ENCODE measurements around the gene KIZ.

Gene KIZ

DNA sequence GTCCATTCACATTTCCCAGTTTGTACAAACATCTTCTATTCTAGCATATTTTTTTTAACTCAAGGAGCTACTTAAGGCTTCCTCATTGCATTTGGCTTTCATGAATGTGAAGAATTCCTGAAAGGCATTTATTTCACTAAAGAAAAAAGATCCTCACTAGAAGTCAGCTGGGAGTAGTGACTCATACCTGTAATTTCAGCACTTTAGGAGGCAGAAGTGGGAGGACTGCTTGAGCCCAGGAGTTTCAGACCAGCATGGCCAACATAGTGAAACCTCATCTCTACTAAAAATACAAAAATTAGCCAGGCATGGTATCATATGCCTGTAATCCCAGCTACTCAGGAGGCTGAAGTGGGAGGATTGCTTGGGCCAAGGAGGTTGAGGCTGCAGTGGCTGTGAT lies 146.4 kb downstream of the KIZ start:
- DNase-seq = no peak

DNA sequence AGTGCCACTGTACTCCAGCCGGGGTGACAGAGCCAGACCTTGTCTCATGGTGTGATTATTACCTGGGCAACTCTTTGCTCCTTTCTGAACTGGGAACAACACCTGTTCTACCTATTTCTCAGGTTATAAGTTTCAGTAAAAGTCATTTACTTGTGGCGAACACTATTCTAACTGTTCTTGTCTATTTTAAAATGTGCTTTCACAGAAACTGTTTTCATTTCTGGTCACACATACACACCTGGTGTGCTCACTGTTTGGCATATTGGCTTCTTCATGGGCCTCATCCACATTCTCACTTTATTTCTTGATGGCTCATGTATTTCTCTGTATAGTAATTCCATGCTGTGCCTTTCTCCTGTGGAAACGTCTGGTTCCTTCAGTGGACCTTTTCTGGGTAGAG lies 146.8 kb downstream of the KIZ start:
- DNase-seq = no peak

DNA sequence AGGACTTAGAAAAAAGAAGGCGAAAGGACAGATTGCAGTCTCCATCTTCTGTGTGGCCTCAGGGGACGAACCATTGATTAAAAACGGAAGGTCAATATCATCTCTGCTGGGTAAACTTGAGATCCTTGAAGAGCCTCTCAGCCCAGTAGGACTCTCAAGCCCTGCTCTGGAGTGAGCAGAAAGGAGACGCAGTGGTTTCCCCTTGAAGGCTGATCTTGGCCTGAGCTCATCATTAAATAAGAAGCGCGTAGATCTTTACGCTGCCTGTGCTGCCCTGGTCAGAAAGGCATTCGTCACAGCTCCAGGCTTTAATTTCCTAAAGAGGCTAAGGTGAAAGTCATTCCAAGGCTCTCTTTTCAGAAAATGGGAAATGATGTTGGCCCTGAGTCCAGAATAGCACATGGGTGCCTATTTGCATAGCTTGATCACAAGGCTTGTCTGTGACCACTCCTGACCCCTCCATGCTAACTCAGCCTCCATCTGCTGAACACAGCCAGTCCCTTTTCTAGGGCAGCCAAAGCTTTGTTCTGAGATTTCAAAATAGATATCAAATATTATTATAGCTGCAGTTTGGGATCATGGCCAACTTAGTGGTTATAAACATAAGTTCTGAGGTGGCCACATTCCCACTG lies 148.0 kb downstream of the KIZ start:
- no peak for DNase-seq

DNA sequence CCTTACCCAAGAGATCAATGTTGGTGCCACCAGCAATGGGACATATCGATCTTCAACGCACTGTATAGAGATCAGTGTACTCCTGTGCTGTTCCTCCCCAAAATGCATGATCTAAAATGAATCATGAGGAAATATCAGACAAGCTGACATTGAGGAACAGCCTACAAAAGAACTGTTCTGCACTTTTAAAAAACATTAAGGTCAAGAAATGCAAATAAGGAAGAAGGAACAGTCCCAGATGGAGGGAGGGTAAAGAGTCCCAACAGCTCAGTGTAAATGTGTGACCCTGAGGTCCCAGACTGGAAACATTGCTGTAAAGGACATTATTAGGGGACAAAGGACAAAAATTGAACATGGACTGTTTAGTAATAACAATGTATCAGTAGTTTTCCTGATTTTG lies 152.9 kb downstream of the KIZ start:
- no peak for DNase-seq

DNA sequence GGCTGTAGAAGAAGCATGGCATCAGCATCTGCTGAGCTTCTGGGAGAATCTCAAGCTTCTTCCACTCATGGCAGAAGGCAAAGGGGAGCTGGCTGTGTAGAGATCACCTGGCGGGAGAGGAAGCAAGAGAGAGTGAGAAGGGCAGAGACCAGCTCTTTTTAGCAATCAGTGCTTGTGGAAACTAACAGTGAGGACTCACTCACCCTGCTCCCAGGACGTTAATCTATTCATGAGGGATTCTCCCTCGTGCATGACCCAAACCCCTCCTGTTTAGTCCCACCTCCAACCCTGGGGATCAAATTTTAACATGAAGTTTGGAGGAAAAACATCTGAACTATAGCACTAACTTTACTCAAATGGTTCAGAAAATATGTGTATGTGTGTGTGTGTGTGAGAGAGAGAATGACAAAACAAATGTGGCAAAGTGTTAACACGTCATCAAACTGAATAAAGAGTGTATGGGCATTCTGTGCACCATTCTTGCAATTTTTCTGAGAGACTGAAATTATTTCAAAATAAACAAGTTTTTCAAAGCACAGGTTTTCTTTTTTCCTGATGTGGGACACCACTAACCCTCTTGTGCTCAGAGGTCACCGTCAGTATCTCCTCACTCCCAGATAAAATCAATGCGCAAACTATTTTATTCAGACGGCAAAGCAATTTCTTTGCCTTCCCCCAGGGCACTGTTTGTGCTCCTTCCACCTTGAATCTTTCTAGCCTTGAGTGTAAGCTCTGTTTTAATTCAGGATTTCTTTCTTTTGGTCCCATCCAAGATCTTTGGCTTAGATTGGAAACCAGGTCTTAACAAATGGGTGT lies 154.0 kb downstream of the KIZ start:
- no peak for DNase-seq

DNA sequence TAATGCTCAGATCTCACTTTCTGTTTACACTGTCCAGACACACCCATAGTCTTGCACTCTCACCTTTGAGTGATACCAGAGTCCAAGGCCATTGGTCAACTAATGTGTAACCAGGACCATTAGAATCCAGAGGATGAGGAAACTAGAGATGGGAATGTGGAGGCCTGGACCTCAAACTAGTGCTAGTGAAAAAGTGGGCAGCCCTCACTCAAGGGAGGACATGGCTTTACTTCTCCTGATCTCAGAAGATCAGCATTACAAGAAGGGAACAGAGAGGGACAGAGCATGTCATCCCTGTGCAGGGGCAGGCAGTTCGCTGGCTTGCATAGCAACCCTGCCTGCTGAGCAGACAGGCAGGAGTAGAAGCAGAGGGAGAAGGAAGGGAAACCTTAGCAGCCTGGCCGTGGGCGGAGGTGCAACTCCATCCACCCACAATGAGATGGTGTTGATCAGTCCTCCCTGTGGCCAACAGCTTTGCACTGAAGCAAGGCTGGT lies 154.7 kb downstream of the KIZ start:
- no peak for DNase-seq

DNA sequence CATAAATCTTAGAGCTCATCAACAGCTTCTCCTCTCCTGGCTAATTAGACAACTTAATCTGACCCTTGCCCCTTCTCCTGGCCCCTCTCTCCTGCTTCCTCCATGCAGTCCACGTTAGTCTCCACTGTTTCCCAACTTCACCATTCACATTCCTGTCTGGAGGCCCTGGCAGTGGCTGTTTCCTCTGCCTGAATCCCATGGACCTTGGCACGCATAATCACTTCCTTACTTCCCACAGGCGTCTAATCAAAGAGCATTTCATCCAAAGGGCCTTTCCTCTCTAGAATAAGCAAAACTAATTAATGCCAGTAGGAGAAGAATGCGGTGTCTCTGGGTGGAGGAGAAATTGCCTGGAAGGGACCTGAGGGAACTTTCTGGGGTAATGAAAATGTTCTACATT lies 160.9 kb downstream of the KIZ start:
- no peak for DNase-seq

DNA sequence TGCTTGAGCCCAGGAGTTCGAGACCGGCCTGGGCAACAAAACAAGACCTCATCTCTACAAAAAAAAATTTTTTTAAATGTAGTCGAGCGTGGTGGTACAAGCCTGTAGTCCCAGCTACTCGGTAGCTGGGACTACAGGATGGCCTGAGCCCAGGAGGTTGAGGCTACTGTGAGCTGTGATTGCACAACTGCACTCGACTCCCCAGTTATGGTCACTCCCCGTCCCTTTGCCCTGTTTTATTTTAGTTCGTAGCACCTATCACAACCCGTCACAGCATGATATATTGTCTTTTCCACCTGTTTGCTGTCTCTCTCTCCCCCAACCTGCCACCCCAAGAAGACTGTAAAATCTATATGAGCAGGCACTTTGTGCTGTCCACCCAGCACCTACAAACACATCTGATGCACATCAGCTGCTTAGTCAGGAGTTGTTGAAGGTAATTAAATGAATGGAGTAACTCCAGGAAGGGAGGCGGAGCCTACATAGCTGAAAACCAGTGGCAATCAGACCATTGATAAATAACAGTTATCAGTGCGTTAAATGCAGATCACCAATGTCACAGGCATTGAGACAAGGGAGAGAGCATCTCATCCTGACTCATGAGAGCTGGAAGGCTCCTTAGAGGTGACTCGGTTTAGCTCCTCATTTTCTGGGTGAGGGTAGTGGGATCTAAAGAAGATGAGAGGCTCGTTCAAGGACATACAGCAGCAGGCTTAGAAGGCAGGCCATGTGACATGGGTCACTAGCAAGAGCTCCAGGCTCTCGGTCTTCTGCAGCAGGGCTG lies 162.9 kb downstream of the KIZ start:
- no peak for DNase-seq

DNA sequence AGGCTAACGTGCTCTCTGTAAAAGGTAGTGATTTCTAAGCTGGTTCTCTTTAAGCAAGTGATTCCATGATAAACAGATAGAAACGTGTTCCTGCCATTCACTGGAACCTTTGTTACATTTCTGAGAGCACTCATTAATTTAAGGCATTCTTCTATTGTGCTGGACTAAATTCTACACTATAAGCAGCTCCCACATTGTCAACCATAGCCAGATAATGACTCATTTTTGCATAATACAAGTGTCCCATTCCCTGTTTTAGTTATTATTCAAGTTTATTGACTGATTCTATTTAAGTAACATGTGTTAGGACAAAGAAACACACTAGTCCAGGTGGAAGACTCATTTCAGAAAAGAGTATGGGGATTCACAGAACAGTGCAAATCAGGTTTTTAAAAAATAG lies 163.8 kb downstream of the KIZ start:
- DNase-seq = peak; percentile 4

DNA sequence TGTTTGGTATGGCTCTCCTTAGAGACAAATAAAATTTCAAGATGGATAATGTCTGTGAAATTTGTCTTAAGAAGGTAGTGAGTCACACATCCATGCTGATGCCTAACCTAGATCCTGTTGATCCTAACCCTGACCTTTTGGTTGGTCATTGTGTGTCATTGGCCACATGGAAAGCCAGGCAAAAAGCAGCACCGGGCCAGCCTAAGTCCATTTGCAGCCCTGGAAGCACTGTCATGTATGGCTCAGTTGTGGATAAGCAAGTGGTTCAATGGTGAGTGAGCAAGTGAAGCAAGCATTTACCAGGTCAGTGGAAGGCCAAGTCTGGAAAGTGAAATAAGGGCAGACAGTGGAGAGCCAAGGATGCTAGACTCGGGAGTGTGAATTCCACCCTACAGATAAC lies 165.1 kb downstream of the KIZ start:
- no peak for DNase-seq

DNA sequence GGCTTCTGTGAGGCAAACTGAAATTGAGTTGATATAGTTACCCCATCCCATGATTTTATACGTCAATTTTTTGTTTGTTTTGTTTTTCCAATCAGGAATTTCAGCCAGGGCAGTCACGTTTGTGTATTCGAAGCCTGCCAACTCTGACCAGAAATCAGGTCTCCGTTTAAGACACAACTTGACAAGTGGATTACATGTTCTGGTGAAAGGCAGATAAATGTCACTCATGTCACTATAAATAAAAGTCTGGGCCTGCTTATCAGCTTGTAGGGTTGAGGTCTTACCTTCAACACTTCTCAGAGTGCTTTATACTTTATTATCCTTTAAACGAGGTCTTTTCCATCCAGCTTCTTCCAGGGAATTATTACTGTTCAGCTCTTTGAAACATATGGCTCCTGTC lies 168.9 kb downstream of the KIZ start:
- no peak for DNase-seq

Measured in NCI-H774 (cell line).